ENCODE data around the gene MEGF11.

MEGF11 gene

DNA sequence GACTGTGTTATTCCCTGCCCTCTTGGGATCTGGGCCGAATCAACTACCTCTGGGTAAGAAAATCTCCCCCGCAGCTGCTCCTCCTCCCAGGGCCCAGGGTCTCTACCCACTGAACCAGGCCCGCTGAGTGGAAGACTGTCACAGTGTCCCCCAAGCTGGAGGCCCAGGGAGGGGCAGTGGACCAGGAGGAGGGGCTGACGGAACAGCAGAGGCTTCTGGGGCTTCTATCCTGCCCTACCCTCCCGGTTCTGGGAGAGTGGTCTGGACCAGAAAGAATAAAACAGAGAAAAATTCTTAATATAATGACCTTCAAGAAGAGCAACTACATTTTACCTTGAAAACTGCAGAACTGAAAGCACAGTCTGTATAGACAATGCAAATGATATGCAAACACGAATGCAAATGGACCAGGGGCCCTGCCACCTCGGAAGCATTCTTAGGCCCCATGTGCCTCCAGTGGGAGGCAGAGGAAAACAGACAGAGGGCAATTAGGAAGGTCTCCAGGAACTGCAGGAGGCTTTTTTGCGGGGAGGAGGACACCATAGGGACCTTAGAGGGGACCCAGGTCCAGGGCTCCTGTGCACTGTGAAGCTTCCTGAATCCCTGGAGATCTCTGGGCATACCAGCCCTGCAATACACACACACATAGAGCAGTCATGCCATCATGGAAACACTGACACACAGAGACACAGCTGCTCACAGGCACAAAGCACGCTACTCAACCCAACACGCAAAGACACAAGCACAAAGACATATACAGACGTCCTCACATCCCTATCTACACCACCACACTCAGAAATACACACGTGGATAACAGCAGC lies 12.3 kb downstream of the MEGF11 start:
- H3K9me3 ChIP-seq (ENCODE audit: control insufficient read depth in 1 of 2, low read length in 2 of 2), result no peaks in the 10 kb centered on the region
- no peak overlapping the region for H3K9ac ChIP-seq (ENCODE audit: low read depth in 1 of 2, low read length in 2 of 2)
- H3K36me3 ChIP-seq (ENCODE audit: control insufficient read depth in 1 of 2, insufficient read depth in 2 of 2, low read length in 2 of 2), result no peaks in the 10 kb centered on the region
- H3K27ac ChIP-seq (ENCODE audit: low read depth, low read length), result no peak overlapping the region
- peaks cover 0 to 6% of the 10 kb centered on the region in 2 donors for H3K27me3 ChIP-seq (ENCODE audit: control insufficient read depth in 1 of 2, insufficient read depth in 2 of 2, low read length in 2 of 2)
- H3K4me3 ChIP-seq (ENCODE audit: low read depth in 1 of 2, low read length in 2 of 2), result no peak overlapping the region
- H3K4me1 ChIP-seq (ENCODE audit: control insufficient read depth in 1 of 2, insufficient read depth in 2 of 2, low read length in 2 of 2), result no peaks in the 10 kb centered on the region

- no peak overlapping the region for H3K9ac ChIP-seq (ENCODE audit: low read depth in 1 of 2, low read length in 2 of 2)
- no peak overlapping the region for H3K27ac ChIP-seq (ENCODE audit: low read depth, low read length)
- no peaks in the 10 kb centered on the region for H3K9me3 ChIP-seq (ENCODE audit: control insufficient read depth in 1 of 2, low read length in 2 of 2)
- no peaks in the 10 kb centered on the region for H3K4me1 ChIP-seq (ENCODE audit: control insufficient read depth in 1 of 2, insufficient read depth in 2 of 2, low read length in 2 of 2)
- H3K36me3 ChIP-seq (ENCODE audit: control insufficient read depth in 1 of 2, insufficient read depth in 2 of 2, low read length in 2 of 2), result no peaks in the 10 kb centered on the region
- H3K27me3 ChIP-seq (ENCODE audit: control insufficient read depth in 1 of 2, insufficient read depth in 2 of 2, low read length in 2 of 2), result peaks cover 0 to 9% of the 10 kb centered on the region in 2 donors
- H3K4me3 ChIP-seq (ENCODE audit: low read depth in 1 of 2, low read length in 2 of 2), result no peak overlapping the region
These were observed 13.2 kb downstream of the MEGF11 start for GRCh38 chr15:66240240-66240794.

- no peaks in the 10 kb centered on the region for H3K9me3 ChIP-seq (ENCODE audit: control insufficient read depth in 1 of 2, low read length in 2 of 2)
- no peak overlapping the region for H3K27ac ChIP-seq (ENCODE audit: low read depth, low read length)
- H3K9ac ChIP-seq (ENCODE audit: low read depth in 1 of 2, low read length in 2 of 2), result no peak overlapping the region
- no peaks in the 10 kb centered on the region for H3K4me1 ChIP-seq (ENCODE audit: control insufficient read depth in 1 of 2, insufficient read depth in 2 of 2, low read length in 2 of 2)
- H3K27me3 ChIP-seq (ENCODE audit: control insufficient read depth in 1 of 2, insufficient read depth in 2 of 2, low read length in 2 of 2), result peaks cover 0 to 9% of the 10 kb centered on the region in 2 donors
- H3K36me3 ChIP-seq (ENCODE audit: control insufficient read depth in 1 of 2, insufficient read depth in 2 of 2, low read length in 2 of 2), result no peaks in the 10 kb centered on the region
- no peak overlapping the region for H3K4me3 ChIP-seq (ENCODE audit: low read depth in 1 of 2, low read length in 2 of 2)
These were observed 14.0 kb downstream of the MEGF11 start for GRCh38 chr15:66239514-66239913.

GRCh38 chr15:66238318-66238717 lies 15.2 kb downstream of the MEGF11 start:
- no peak overlapping the region for H3K4me3 ChIP-seq (ENCODE audit: low read depth in 1 of 2, low read length in 2 of 2)
- no peaks in the 10 kb centered on the region for H3K4me1 ChIP-seq (ENCODE audit: control insufficient read depth in 1 of 2, insufficient read depth in 2 of 2, low read length in 2 of 2)
- no peaks in the 10 kb centered on the region for H3K36me3 ChIP-seq (ENCODE audit: control insufficient read depth in 1 of 2, insufficient read depth in 2 of 2, low read length in 2 of 2)
- peaks cover 0 to 9% of the 10 kb centered on the region in 2 donors for H3K27me3 ChIP-seq (ENCODE audit: control insufficient read depth in 1 of 2, insufficient read depth in 2 of 2, low read length in 2 of 2)
- H3K9me3 ChIP-seq (ENCODE audit: control insufficient read depth in 1 of 2, low read length in 2 of 2), result no peaks in the 10 kb centered on the region
- no peak overlapping the region for H3K27ac ChIP-seq (ENCODE audit: low read depth, low read length)
- H3K9ac ChIP-seq (ENCODE audit: low read depth in 1 of 2, low read length in 2 of 2), result no peak overlapping the region

- H3K4me3 ChIP-seq (ENCODE audit: low read depth in 1 of 2, low read length in 2 of 2), result no peak overlapping the region
- H3K9ac ChIP-seq (ENCODE audit: low read depth in 1 of 2, low read length in 2 of 2), result no peak overlapping the region
- no peaks in the 10 kb centered on the region for H3K9me3 ChIP-seq (ENCODE audit: control insufficient read depth in 1 of 2, low read length in 2 of 2)
- H3K36me3 ChIP-seq (ENCODE audit: control insufficient read depth in 1 of 2, insufficient read depth in 2 of 2, low read length in 2 of 2), result no peaks in the 10 kb centered on the region
- no peak overlapping the region for H3K27ac ChIP-seq (ENCODE audit: low read depth, low read length)
- H3K4me1 ChIP-seq (ENCODE audit: control insufficient read depth in 1 of 2, insufficient read depth in 2 of 2, low read length in 2 of 2), result no peaks in the 10 kb centered on the region
- H3K27me3 ChIP-seq (ENCODE audit: control insufficient read depth in 1 of 2, insufficient read depth in 2 of 2, low read length in 2 of 2), result peaks cover 0 to 9% of the 10 kb centered on the region in 2 donors
These were observed 15.9 kb downstream of the MEGF11 start for GRCh38 chr15:66237513-66238235.

- no peak overlapping the region for H3K4me3 ChIP-seq (ENCODE audit: low read depth in 1 of 2, low read length in 2 of 2)
- H3K36me3 ChIP-seq (ENCODE audit: control insufficient read depth in 1 of 2, insufficient read depth in 2 of 2, low read length in 2 of 2), result no peaks in the 10 kb centered on the region
- H3K4me1 ChIP-seq (ENCODE audit: control insufficient read depth in 1 of 2, insufficient read depth in 2 of 2, low read length in 2 of 2), result no peaks in the 10 kb centered on the region
- no peaks in the 10 kb centered on the region for H3K9me3 ChIP-seq (ENCODE audit: control insufficient read depth in 1 of 2, low read length in 2 of 2)
- no peak overlapping the region for H3K9ac ChIP-seq (ENCODE audit: low read depth in 1 of 2, low read length in 2 of 2)
- H3K27me3 ChIP-seq (ENCODE audit: control insufficient read depth in 1 of 2, insufficient read depth in 2 of 2, low read length in 2 of 2), result peaks cover 0 to 9% of the 10 kb centered on the region in 2 donors
- H3K27ac ChIP-seq (ENCODE audit: low read depth, low read length), result no peak overlapping the region
These were observed 16.7 kb downstream of the MEGF11 start for GRCh38 chr15:66236806-66237375.

GRCh38 chr15:66235866-66236265 lies 17.7 kb downstream of the MEGF11 start:
- Histone ChIP-seq H3K36me3 (ENCODE audit: control insufficient read depth in 1 of 2, insufficient read depth in 2 of 2, low read length in 2 of 2) (no peaks in the 10 kb centered on the region), H3K27ac (ENCODE audit: low read depth, low read length) (no peak overlapping the region), H3K4me1 (ENCODE audit: control insufficient read depth in 1 of 2, insufficient read depth in 2 of 2, low read length in 2 of 2) (no peaks in the 10 kb centered on the region), H3K27me3 (ENCODE audit: control insufficient read depth in 1 of 2, insufficient read depth in 2 of 2, low read length in 2 of 2) (peaks cover 0 to 7% of the 10 kb centered on the region in 2 donors), H3K9ac (ENCODE audit: low read depth in 1 of 2, low read length in 2 of 2) (no peak overlapping the region), H3K9me3 (ENCODE audit: control insufficient read depth in 1 of 2, low read length in 2 of 2) (no peaks in the 10 kb centered on the region), H3K4me3 (ENCODE audit: low read depth in 1 of 2, low read length in 2 of 2) (no peak overlapping the region)

DNA sequence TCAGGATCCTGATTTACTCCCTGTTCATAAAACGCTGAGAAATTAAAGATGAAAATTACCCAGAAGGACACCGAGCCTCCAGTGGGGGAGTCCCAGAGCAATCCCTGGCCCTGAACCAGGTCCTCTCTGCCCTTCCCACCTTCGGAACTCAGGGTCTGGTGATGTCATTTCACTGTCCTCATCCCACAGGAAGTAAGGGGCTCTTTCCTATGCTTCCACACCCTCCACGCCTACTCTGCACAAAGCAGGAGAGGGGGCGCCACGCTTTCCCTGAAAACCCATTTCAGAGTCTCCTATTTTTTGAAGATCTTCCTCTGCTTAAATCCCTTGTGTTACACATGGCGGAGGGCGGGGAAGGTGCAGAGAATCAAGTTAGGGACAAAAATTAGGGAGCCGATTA lies 18.8 kb downstream of the MEGF11 start:
- no peaks in the 10 kb centered on the region for H3K36me3 ChIP-seq (ENCODE audit: control insufficient read depth in 1 of 2, insufficient read depth in 2 of 2, low read length in 2 of 2)
- no peak overlapping the region for H3K27ac ChIP-seq (ENCODE audit: low read depth, low read length)
- H3K9me3 ChIP-seq (ENCODE audit: control insufficient read depth in 1 of 2, low read length in 2 of 2), result no peaks in the 10 kb centered on the region
- H3K9ac ChIP-seq (ENCODE audit: low read depth in 1 of 2, low read length in 2 of 2), result no peak overlapping the region
- H3K4me3 ChIP-seq (ENCODE audit: low read depth in 1 of 2, low read length in 2 of 2), result no peak overlapping the region
- no peaks in the 10 kb centered on the region for H3K4me1 ChIP-seq (ENCODE audit: control insufficient read depth in 1 of 2, insufficient read depth in 2 of 2, low read length in 2 of 2)
- peaks cover 0 to 6% of the 10 kb centered on the region in 2 donors for H3K27me3 ChIP-seq (ENCODE audit: control insufficient read depth in 1 of 2, insufficient read depth in 2 of 2, low read length in 2 of 2)

- Histone ChIP-seq H3K4me3 (ENCODE audit: low read depth in 1 of 2, low read length in 2 of 2) (no peak overlapping the region), H3K27me3 (ENCODE audit: control insufficient read depth in 1 of 2, insufficient read depth in 2 of 2, low read length in 2 of 2) (peaks cover 0 to 2% of the 10 kb centered on the region in 2 donors), H3K9ac (ENCODE audit: low read depth in 1 of 2, low read length in 2 of 2) (no peak overlapping the region), H3K27ac (ENCODE audit: low read depth, low read length) (no peak overlapping the region), H3K4me1 (ENCODE audit: control insufficient read depth in 1 of 2, insufficient read depth in 2 of 2, low read length in 2 of 2) (no peaks in the 10 kb centered on the region), H3K36me3 (ENCODE audit: control insufficient read depth in 1 of 2, insufficient read depth in 2 of 2, low read length in 2 of 2) (no peaks in the 10 kb centered on the region), H3K9me3 (ENCODE audit: control insufficient read depth in 1 of 2, low read length in 2 of 2) (no peaks in the 10 kb centered on the region)
These were observed 19.8 kb downstream of the MEGF11 start for GRCh38 chr15:66233487-66234415.
